GM13977 (cell line): ENCODE results near the gene UQCC2.

Experiments used
- DNase-seq: peaks from one replicate; pipeline ENCODE4 v3.0.0; 2012; ENCODE audit warnings: low spot score
- CTCF ChIP-seq: IDR thresholded peaks from 2 replicates; pipeline ENCODE4 v1.5.1; 2012; ENCODE audit warnings: mild to moderate bottlenecking, control low read depth; ENCODE audit not compliant: insufficient read depth; ENCODE audit errors: extremely low read depth, missing control alignments
- in situ Hi-C: fragments of 300-500 bp; cut with MboI; formaldehyde crosslinking; loops from one replicate; pipeline ENCODE4 v1.12.0; 2022; ENCODE audit warnings: low sequenced_read_pairs, low pct_unique_long_range_greater_than_20kb, mixed read lengths, inconsistent platforms; ENCODE audit not compliant: unreplicated experiment

Gene UQCC2

GRCh38 chr6:33755070-33755869 is 43.8 kb upstream of the UQCC2 start:
- no peak for DNase-seq
- TF ChIP-seq CTCF = no peak
- in situ Hi-C loops = no loop called here

GRCh38 chr6:33754222-33754621 is 42.7 kb upstream of the UQCC2 start:
- in situ Hi-C loops = no loop called here
- TF ChIP-seq CTCF = no peak
- DNase-seq = no peak

GRCh38 chr6:33752646-33753015 is 41.1 kb upstream of the UQCC2 start:
- no peak for TF ChIP-seq CTCF
- in situ Hi-C loops = no loop called here
- no peak for DNase-seq

GRCh38 chr6:33751771-33752645 is 40.5 kb upstream of the UQCC2 start:
- DNase-seq = no peak
- in situ Hi-C loops = no loop called here
- TF ChIP-seq CTCF = no peak

GRCh38 chr6:33750244-33750991 is 38.9 kb upstream of the UQCC2 start:
- DNase-seq = no peak
- no peak for TF ChIP-seq CTCF
- in situ Hi-C loops = no loop called here

GRCh38 chr6:33749401-33749800 is 37.9 kb upstream of the UQCC2 start:
- no peak for TF ChIP-seq CTCF
- no peak for DNase-seq
- in situ Hi-C loops = no loop called here
